Dermis lymphatic vessel endothelial cell (primary cell): ENCODE measurements around the gene SLC17A1. TPM values are rescaled to one million over a fixed set of nuclear protein-coding genes. Genes with fewer than 3 reads are reported as not detected.

Source experiments
- total RNA-seq: library from RNA; depleted of rRNA; stranded (reverse); fragments of >200 nt; gene quantifications from 2 replicates; pipeline ENCODE4 v1.2.1, GENCODE V29; 2014

The SLC17A1 gene
- not detected in 2 replicates for total RNA-seq

GRCh38 chr6:25831532-25832306 is at the start of gene SLC17A1:
Gene SLC17A1, minus strand, starts transcription at chr6:25832052. Its CDS starts 1,495 bp downstream, at chr6:25830557.

GRCh38 chr6:25874118-25874517 is 42.3 kb upstream of the SLC17A1 start, which contains the start of gene SLC17A3:
Gene SLC17A3, minus strand, starts transcription at chr6:25874243. Its CDS starts 5,856 bp downstream, at chr6:25868387.

GRCh38 chr6:25754535-25754934 is 77.3 kb downstream of the SLC17A1 start, which contains the start of gene SLC17A4:
Gene SLC17A4, plus strand, starts transcription at chr6:25754742. Its CDS starts 7,221 bp downstream, at chr6:25761963.

Other genes with a start within 250 kb of the SLC17A1 start
- gene SCGN, start 179.8 kb downstream of the SLC17A1 start, total RNA-seq = not detected in 2 replicates
- not detected in 2 replicates for gene SLC17A4, start 77.3 kb downstream of the SLC17A1 start, total RNA-seq
- gene SLC17A3, start 42.2 kb upstream of the SLC17A1 start, total RNA-seq = not detected in 2 replicates
- gene SLC17A2, start 98.6 kb upstream of the SLC17A1 start, total RNA-seq = not detected in 2 replicates
- gene TRIM38, start 130.8 kb upstream of the SLC17A1 start, total RNA-seq = 5.5 and 8.2 TPM in 2 replicates